H9 (cell line): ENCODE data around the gene BPIFB6. TPM values are rescaled to one million over a fixed set of nuclear protein-coding genes. Genes with fewer than 3 reads are reported as not detected.

Source experiments
- DNase-seq: peaks from one replicate; pipeline ENCODE4 v3.0.0-alpha.2; 2017
- H2AFZ ChIP-seq: one replicate; pipeline ENCODE4 v1.6.1; 2013; ENCODE audit warnings: mild to moderate bottlenecking, low read length, control low read depth, moderate library complexity
- H2AK5ac ChIP-seq: 2 replicates; pipeline ENCODE4 v1.6.1; 2013; ENCODE audit warnings: low read length, control low read depth, mixed read lengths; ENCODE audit not compliant: insufficient read length
- H2BK120ac ChIP-seq: one replicate; pipeline ENCODE4 v1.6.1; 2013; ENCODE audit warnings: low read depth, mild to moderate bottlenecking, low read length, control low read depth, inconsistent platforms; ENCODE audit not compliant: poor library complexity, severe bottlenecking
- H2BK12ac ChIP-seq: 2 replicates; pipeline ENCODE4 v1.6.1; 2013; ENCODE audit warnings: low read length, control low read depth, mixed read lengths, low read depth; ENCODE audit not compliant: insufficient read length
- H2BK15ac ChIP-seq: 2 replicates; pipeline ENCODE4 v1.6.1; 2013; ENCODE audit warnings: low read depth, low read length, control low read depth
- H2BK20ac ChIP-seq: one replicate; pipeline ENCODE4 v1.6.1; 2013; ENCODE audit warnings: low read depth, mild to moderate bottlenecking, low read length, control low read depth, inconsistent platforms; ENCODE audit not compliant: poor library complexity, severe bottlenecking
- H2BK5ac ChIP-seq: 2 replicates; pipeline ENCODE4 v1.6.1; 2013; ENCODE audit warnings: low read length, control low read depth, mixed read lengths; ENCODE audit not compliant: insufficient read length
- H3K14ac ChIP-seq: 2 replicates; pipeline ENCODE4 v1.6.1; 2013; ENCODE audit warnings: low read length, control low read depth; ENCODE audit not compliant: insufficient read depth
- H3K18ac ChIP-seq: 2 replicates; pipeline ENCODE4 v1.6.1; 2013; ENCODE audit warnings: low read depth, mild to moderate bottlenecking, mixed read lengths, low read length, control low read depth; ENCODE audit not compliant: insufficient read length
- H3K23ac ChIP-seq: 2 replicates; pipeline ENCODE4 v1.6.1; 2013; ENCODE audit warnings: low read length, control low read depth, mixed read lengths, low read depth; ENCODE audit not compliant: insufficient read length
- H3K23me2 ChIP-seq: 2 replicates; pipeline ENCODE4 v1.6.1; 2013; ENCODE audit warnings: low read depth, mild to moderate bottlenecking, mixed read lengths, low read length, control low read depth; ENCODE audit not compliant: insufficient read length, poor library complexity, severe bottlenecking
- H3K27ac ChIP-seq: 2 replicates; pipeline ENCODE4 v1.5.1; 2013; ENCODE audit warnings: low read length, control low read depth, mixed read lengths, low read depth; ENCODE audit not compliant: insufficient read length
- H3K27me3 ChIP-seq: 2 replicates; pipeline ENCODE4 v1.6.1; 2013; ENCODE audit warnings: low read length, control low read depth, inconsistent platforms; ENCODE audit not compliant: insufficient read depth
- H3K4ac ChIP-seq: 2 replicates; pipeline ENCODE4 v1.6.1; 2013; ENCODE audit warnings: low read depth, mild to moderate bottlenecking, control low read depth, inconsistent platforms, low read length, moderate library complexity
- H3K4me1 ChIP-seq: 2 replicates; pipeline ENCODE4 v1.6.1; 2013; ENCODE audit warnings: low read length, control low read depth, inconsistent platforms; ENCODE audit not compliant: insufficient read depth
- H3K4me2 ChIP-seq: 2 replicates; pipeline ENCODE4 v1.6.1; 2013; ENCODE audit warnings: low read length, control low read depth, mixed read lengths; ENCODE audit not compliant: insufficient read length, insufficient read depth
- H3K56ac ChIP-seq: 2 replicates; pipeline ENCODE4 v1.6.1; 2013; ENCODE audit warnings: low read depth, mild to moderate bottlenecking, mixed read lengths, low read length, control low read depth; ENCODE audit not compliant: insufficient read length
- H3K79me1 ChIP-seq: 2 replicates; pipeline ENCODE4 v1.6.1; 2013; ENCODE audit warnings: low read depth, mild to moderate bottlenecking, moderate library complexity, low read length, control low read depth, inconsistent platforms; ENCODE audit not compliant: insufficient read depth, poor library complexity, severe bottlenecking
- H3K79me2 ChIP-seq: 2 replicates; pipeline ENCODE4 v1.6.1; 2013; ENCODE audit warnings: low read length, control low read depth, inconsistent platforms; ENCODE audit not compliant: insufficient read depth
- H3K9ac ChIP-seq: 2 replicates; pipeline ENCODE4 v1.6.1; 2013; ENCODE audit warnings: low read length, control low read depth, mixed read lengths; ENCODE audit not compliant: insufficient read length; ENCODE audit errors: extremely low read depth
- H3K9me3 ChIP-seq: one replicate; pipeline ENCODE4 v1.6.1; 2013; ENCODE audit warnings: low read depth, low read length, inconsistent platforms; ENCODE audit not compliant: control insufficient read depth
- H3T11ph ChIP-seq: one replicate; pipeline ENCODE4 v1.6.1; 2013; ENCODE audit warnings: mild to moderate bottlenecking, low read length, control low read depth, inconsistent platforms
- H4K20me1 ChIP-seq: one replicate; pipeline ENCODE4 v1.6.1; 2013; ENCODE audit not compliant: control insufficient read depth, insufficient read length, insufficient read depth
- H4K5ac ChIP-seq: 2 replicates; pipeline ENCODE4 v1.6.1; 2013; ENCODE audit warnings: low read depth, mild to moderate bottlenecking, mixed read lengths, low read length, control low read depth; ENCODE audit not compliant: insufficient read length
- H4K8ac ChIP-seq: replicated peaks from 2 replicates; pipeline ENCODE4 v1.6.1; 2013; ENCODE audit warnings: low read length, control low read depth, mixed read lengths, low read depth; ENCODE audit not compliant: insufficient read length
- H4K91ac ChIP-seq: 2 replicates; pipeline ENCODE4 v1.6.1; 2013; ENCODE audit warnings: low read depth, mild to moderate bottlenecking, moderate library complexity, mixed read lengths, low read length, control low read depth; ENCODE audit not compliant: insufficient read length
- H3K27ac Mint-ChIP-seq, 3 experiments: 2 replicates in 2 of 3; 3 replicates in 1 of 3; pipeline ENCODE4 v1.8.0; 2020 to 2021; ENCODE audit warnings: mixed read lengths in 3 of 3, mild to moderate bottlenecking in 1 of 3, moderate library complexity in 1 of 3
- H3K27me3 Mint-ChIP-seq: 2 replicates; pipeline ENCODE4 v1.8.0; 2021; ENCODE audit warnings: low read depth, mild to moderate bottlenecking, moderate library complexity, mixed read lengths
- H3K36me3 Mint-ChIP-seq, 3 experiments: 2 replicates in 2 of 3; 3 replicates in 1 of 3; pipeline ENCODE4 v1.8.0; 2020 to 2021; ENCODE audit warnings: low read depth in 3 of 3, mixed read lengths in 3 of 3; ENCODE audit not compliant: insufficient read depth in 1 of 3
- H3K4me1 Mint-ChIP-seq, 2 experiments: 2 replicates each; pipeline ENCODE4 v1.8.0; 2020; ENCODE audit warnings: mixed read lengths in 2 of 2
- H3K4me3 Mint-ChIP-seq, 2 experiments: 2 replicates in 1 of 2; 3 replicates in 1 of 2; pipeline ENCODE4 v1.8.0; 2020 to 2021; ENCODE audit warnings: mild to moderate bottlenecking in 2 of 2, mixed read lengths in 2 of 2, moderate library complexity in 1 of 2
- H3K9me3 Mint-ChIP-seq, 2 experiments: 2 replicates in 1 of 2; 3 replicates in 1 of 2; pipeline ENCODE4 v1.8.0; 2020; ENCODE audit warnings: mild to moderate bottlenecking in 2 of 2, mixed read lengths in 2 of 2, moderate library complexity in 1 of 2
- CTCF ChIP-seq: fragments of 200-600 bp; sonication (generic); conservative IDR thresholded peaks from 3 replicates; pipeline ENCODE4 v1.8.0; 2021; ENCODE audit warnings: antibody characterized with exemption, mild to moderate bottlenecking
- WGBS: extraction: QIAGEN DNeasy Blood & Tissue Kit; methylation state at CpG from one replicate; pipeline ENCODE4 v1.1.7; 2013; ENCODE audit warnings: missing lambda C conversion rate, low lambda C conversion rate, mixed read lengths; ENCODE audit not compliant: insufficient read length; ENCODE audit errors: extremely low coverage; 5-methylcytosine and 5-hydroxymethylcytosine counted together
- total RNA-seq: library from RNA; stranded (reverse); gene quantifications from 2 replicates; pipeline ENCODE4 v1.2.1, GENCODE V29; 2021

The BPIFB6 gene
- total RNA-seq, 1 experiment from 2014 or later = not detected

GRCh38 chr20:33091693-33092092 lies 60.2 kb downstream of the BPIFB6 start:
- Histone ChIP-seq H3K4ac (no peak overlapping the region), H2BK5ac (no peak overlapping the region), H4K20me1 (no peaks in the 10 kb centered on the region), H3K4me2 (no peak overlapping the region), H3K14ac (no peak overlapping the region), H3K9ac (no peak overlapping the region), H3K56ac (no peak overlapping the region), H3K18ac (no peak overlapping the region), H3K79me2 (no peaks in the 10 kb centered on the region), H3K23ac (no peak overlapping the region), H2BK120ac (no peak overlapping the region), H2BK12ac (no peak overlapping the region), H3K27me3 (no peaks in the 10 kb centered on the region), H3K23me2 (no peaks in the 10 kb centered on the region), H4K5ac (no peak overlapping the region), H4K91ac (no peak overlapping the region), H4K8ac (no peak overlapping the region), H3K9me3 (no peaks in the 10 kb centered on the region), H2AFZ (no peak overlapping the region), H3T11ph (no peak overlapping the region), H2AK5ac (no peak overlapping the region), H3K4me1 (no peaks in the 10 kb centered on the region), H3K79me1 (no peaks in the 10 kb centered on the region), H2BK20ac (no peak overlapping the region), H3K27ac (no peak overlapping the region), H2BK15ac (no peak overlapping the region)
- Mint-ChIP-seq H3K36me3 (no peaks in the 10 kb centered on the region), H3K4me1 (0 out of 4 replicates have a peak, but pooled peaks cover 0 to 2% of the 10 kb centered on the region in 2 experiments), H3K27me3 (peaks cover 15% of the 10 kb centered on the region), H3K4me3 (no peak overlapping the region), H3K27ac (no peak overlapping the region), H3K9me3 (no peaks in the 10 kb centered on the region)
- DNase-seq = no peak
- WGBS = no CpG with 5 or more reads among the region's 3 CpGs
- TF ChIP-seq CTCF = no peak
